Stimulated activated CD8-positive, alpha-beta memory T cell treated with anti-CD3 and anti-CD28 coated beads, Interleukin-4, amount 100 ng/mL, for 48 hours (primary cell): ENCODE data around the gene MAPK6.
"Not testable (repeated sequence)": the region's sequence is repeated elsewhere in the genome, so short reads cannot be mapped to it uniquely, and the experiment has no call there.

Source experiments
- DNase-seq: peaks from one replicate; pipeline ENCODE4 v3.0.0-alpha.2; 2020

MAPK6 gene

DNA sequence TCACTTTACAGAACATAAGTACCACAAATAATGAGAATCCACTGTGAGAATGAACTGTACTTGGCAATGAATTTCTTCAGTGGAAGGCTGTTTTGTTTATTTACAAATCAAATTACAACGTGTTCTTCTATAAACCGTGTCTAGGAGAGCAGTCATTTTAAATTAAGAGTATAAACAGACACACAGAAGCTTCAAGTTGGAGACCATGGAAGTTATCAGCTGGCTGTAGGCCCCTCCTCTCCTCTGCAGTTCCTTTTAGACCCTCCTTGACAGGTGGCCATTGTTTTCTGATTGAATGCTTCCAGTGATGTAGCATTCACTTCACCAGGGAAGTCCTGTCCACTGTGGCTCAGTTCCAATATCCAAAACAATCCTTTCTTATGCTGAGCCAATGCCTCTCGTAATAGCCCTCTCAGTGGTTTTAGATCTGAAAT lies 7.3 kb upstream of the MAPK6 start:
- no peak for DNase-seq

DNA sequence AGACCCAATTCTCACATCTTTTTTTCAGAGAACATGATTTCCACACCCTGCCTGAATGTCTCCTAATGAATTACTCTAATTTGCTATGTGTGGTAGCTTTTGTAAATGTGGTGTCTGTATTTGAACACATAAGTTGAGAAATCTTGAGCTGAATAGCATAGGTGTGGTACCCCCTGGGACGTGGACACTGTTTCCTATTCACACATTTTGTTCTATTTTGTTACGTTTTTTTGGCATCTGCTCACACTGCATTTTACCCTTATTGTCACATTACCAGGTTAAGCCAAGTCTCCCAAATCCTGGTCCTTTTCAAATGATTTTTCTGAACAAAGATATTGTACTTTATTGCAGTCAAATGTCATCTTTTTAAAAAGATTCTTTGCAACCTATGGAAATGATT lies 6.8 kb upstream of the MAPK6 start:
- DNase-seq, result no peak

DNA sequence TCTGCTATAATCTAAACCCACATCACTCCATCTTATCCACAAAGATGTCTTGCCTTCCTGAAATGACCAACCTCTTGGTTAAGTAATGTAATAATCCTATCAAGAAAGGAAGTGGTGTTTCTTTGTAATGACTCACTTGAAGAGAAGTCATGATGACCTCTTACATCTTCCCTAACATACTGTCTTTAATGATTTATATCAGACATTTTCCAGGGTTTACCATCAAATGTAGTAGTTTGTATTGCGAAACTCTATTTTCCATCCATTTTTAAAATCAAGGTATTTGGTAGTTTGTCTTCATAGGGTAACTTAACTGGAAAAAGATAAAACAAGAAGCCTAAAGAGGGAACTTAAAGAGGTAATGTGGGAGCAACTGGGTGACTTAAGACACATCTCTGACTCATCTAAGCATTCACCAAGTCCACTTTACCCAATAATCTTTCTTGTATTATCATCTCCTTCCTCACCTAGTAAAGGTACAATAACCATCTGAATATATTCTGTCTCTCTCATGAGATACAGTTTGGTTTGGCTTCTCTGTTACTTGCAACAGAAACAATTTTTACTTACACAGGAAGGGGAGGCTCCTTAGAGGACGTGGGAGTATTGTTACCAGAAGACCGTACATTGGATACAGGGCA lies 5.7 kb upstream of the MAPK6 start:
- no peak for DNase-seq

GRCh38 chr15:52014616-52015015 lies 4.4 kb upstream of the MAPK6 start:
- DNase-seq, result no peak

DNA sequence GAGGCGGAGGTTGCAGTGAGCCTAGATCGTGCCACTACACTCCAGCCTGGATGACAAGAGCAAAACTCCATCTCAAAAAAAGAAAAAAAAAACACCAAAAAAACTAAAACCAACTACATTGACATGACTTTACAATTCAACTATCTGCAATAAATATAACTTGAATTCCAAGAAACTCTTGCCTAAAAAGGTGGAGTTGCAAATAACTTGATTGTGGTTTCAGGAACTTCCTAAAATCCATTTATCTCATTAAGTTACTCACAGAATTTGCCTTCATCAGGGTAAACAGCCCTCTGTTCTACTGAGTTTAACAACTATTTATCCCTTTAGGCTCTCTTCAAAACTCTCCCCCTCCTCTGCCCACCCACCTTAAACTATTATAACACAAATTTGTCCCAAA lies 2.7 kb upstream of the MAPK6 start:
- no peak for DNase-seq

- no peak for DNase-seq
Observed at GRCh38 chr15:52018244-52018643, 775 bp upstream of the MAPK6 start.

- DNase-seq, result peak; percentile 80
Observed at GRCh38 chr15:52019394-52020220, 588 bp downstream of the MAPK6 start.

DNA sequence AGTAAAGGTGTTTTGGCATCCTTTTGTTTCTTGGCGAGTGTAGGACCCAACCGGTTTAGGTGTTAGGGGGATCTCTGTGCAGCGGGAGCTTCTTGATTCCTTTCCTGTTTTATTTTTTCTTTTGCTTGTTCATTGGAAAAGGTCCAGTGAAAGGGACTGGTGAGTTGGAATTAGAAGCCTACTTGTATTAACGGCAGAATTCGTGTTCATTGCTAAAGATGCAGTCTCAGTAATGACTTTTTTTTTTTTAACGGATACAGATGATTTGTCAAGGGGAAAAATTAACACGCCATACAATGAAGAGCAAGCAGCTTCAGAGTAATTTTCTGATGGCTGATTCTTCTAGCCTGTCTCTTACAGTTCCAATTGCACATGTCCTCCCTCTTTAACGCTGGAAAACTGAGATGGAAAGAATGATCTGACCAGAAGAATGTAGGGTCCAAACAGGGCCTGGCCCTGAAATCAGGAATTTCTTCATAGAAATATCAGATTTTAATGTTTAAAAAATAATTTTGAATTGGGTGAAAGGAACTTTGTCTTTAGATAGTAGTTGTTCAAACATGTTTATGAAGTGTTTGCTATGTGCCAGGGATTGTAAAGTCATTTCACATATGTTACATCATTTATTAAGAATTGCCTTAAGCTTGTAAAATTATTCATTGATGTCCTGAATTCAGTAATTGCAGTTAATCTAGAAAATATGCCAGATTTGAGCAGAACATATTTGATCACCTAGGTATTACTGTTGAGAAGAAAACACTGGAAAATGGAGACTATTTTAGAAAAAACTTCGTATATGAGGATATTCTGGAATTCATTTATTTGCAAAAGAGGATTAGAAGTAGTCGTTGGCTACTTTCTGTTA lies 1.4 kb downstream of the MAPK6 start:
- no peak for DNase-seq

GRCh38 chr15:52021128-52021671 lies 2.2 kb downstream of the MAPK6 start:
- peak; percentile 77 for DNase-seq

GRCh38 chr15:52021892-52022540 lies 3.0 kb downstream of the MAPK6 start:
- no peak for DNase-seq

DNA sequence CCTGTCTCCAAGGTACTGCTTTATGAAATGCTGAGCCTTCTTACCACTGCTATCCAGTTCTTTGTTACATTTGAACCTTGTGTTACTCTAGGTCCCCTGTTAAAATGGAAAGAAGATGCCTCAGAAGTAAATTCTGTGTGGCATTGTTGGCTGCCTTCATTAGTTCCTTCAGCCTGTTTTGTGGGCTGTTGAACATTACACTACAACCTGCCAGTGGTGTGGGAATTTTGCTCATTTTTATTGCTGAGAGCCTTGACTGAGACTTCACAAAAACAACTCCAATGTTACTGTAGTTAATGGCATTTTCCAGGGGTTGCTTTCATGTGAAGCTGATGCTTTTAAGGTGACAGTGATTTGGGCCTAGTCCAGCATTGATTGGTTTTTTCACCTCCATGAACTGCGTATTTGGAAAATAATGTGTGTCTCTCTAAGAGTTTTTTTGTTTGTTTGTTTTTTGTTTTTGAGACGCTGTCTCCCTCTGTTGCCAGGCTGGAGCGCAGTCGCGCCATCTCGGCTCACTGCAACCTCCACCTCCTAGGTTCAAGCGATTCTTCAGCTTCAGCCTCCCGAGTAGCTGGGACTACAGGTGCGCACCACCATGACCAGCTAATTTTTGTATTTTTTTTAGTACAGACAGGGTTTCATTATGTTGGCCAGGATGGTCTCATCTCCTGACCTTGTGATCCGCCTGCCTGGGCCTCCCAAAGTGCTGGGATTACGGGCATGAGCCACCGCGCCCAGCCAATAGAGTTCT lies 4.3 kb downstream of the MAPK6 start:
- no peak for DNase-seq

- DNase-seq, result no peak
Observed at GRCh38 chr15:52028431-52029093, 9.5 kb downstream of the MAPK6 start.

DNA sequence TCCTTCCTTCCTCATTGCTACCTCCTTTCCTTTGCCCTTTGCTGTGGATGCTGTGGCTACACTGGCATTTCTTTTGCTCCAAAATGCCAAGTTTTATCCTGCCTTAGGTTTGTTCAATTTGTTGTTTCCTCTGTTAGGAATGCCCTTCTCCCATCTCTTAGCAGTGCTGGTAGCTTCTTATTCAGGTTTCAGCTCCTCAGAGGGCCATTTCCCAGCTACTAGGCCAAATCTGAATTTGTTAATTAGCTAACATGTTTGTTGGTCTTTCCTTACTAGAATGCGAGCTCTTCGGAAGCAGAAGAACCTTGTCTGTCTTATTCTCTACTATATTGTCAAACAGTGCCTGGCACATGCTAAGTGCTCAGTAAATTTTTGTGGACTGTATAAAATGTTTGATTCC lies 11.0 kb downstream of the MAPK6 start:
- DNase-seq, result no peak

GRCh38 chr15:52031556-52031955 lies 12.5 kb downstream of the MAPK6 start:
- no peak for DNase-seq

GRCh38 chr15:52037889-52038505 lies 19.0 kb downstream of the MAPK6 start:
- DNase-seq, result no peak

DNA sequence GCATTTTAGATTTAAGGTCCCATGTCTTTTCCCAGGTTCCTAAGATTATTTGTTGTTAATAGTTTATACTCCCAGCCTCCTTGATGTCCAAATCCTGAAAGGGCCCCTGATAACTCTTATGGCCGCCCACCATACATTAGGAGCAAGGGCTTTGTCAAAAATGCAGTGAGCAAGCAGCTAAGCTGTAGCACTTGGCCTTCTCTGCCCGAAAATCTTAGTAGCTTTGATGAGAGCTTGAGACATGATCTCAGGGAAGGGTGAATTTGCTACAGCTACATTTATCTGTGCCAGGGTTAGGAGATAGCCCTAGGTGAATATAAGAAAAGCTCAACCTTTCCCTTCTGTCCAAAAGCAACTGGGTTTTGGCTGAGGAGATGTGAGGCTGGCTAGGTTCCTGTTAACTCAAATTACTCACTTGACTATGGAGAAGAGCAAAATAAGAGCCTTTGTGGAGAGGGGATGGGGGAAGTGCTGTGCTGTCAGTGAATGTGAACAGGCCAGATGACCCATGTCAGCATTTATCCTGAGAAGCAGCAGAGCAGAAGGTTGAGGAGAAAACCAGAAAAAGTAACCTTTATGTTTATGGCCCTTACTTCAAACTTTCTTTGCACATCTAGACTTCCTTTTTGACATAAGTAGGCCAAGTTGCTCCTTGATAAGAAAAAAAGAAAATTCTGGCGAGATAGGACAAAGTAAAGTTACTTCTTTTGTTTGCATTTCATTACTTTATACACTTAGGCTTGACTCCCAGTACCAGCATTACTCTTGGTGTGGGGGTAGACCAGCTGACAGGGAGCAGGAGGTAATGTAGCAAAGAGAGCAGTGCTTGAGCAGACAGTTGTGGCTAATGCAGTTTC lies 21.1 kb downstream of the MAPK6 start:
- no peak for DNase-seq

- DNase-seq, result no peak
Observed at GRCh38 chr15:52042051-52042851, 23.2 kb downstream of the MAPK6 start.

DNA sequence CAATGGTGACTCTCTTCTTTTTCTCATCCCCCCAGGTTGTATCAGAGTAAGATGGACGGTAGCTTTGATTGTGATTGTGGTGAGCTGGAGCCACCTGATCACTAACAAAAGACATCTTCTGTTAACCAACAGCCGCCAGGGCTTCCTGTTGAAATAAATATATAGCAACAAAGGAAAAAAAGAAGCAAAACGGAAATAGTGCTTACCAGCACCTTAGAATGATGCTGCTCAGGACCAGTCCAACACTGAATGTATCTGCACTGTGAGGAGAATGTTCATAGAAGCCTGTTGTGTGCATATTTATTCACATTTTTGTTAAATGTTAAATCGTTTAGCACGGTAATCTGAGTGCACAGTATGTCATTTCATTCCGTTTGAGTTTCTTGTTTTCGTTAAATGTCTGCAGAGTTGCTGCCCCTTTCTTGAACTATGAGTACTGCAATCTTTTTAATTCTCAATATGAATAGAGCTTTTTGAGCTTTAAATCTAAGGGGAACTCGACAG lies 26.8 kb downstream of the MAPK6 start:
- not testable (repeated sequence) for DNase-seq

DNA sequence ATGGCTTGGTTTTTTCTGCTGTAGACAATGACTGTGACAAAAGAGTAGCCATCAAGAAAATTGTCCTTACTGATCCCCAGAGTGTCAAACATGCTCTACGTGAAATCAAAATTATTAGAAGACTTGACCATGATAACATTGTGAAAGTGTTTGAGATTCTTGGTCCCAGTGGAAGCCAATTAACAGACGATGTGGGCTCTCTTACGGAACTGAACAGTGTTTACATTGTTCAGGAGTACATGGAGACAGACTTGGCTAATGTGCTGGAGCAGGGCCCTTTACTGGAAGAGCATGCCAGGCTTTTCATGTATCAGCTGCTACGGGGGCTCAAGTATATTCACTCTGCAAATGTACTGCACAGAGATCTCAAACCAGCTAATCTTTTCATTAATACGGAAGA lies 27.5 kb downstream of the MAPK6 start:
- DNase-seq, result not testable (repeated sequence)
